WERI-Rb-1 (cell line): Measurements from ENCODE around the gene CACNB2.

Source experiments
- DNase-seq: peaks from one replicate; pipeline ENCODE4 v3.0.0-alpha.2; 2020
- H3K27ac ChIP-seq: fragments of 250-450 bp; sonication (Bioruptor Pico); 2 replicates; pipeline ENCODE4 v1.5.1; 2020; ENCODE audit warnings: mild to moderate bottlenecking, moderate library complexity
- H3K27me3 ChIP-seq: fragments of 250-450 bp; sonication (Bioruptor Pico); 2 replicates; pipeline ENCODE4 v1.5.1; 2021; ENCODE audit warnings: mild to moderate bottlenecking, low read depth, moderate library complexity; ENCODE audit not compliant: insufficient read depth, severe bottlenecking
- H3K36me3 ChIP-seq: fragments of 250-450 bp; sonication (Bioruptor Pico); 2 replicates; pipeline ENCODE4 v1.5.1; 2020; ENCODE audit warnings: mild to moderate bottlenecking, moderate library complexity
- H3K4me3 ChIP-seq: 2 replicates; pipeline ENCODE4 v1.5.1; 2011; ENCODE audit warnings: low read depth, mild to moderate bottlenecking, control low read depth, low read length
- H3K9me3 ChIP-seq: fragments of 250-450 bp; sonication (Bioruptor Pico); 2 replicates; pipeline ENCODE4 v1.5.1; 2021; ENCODE audit warnings: mild to moderate bottlenecking, moderate library complexity; ENCODE audit not compliant: severe bottlenecking
- CTCF ChIP-seq: IDR thresholded peaks from 2 replicates; pipeline ENCODE4 v1.5.1; 2011; ENCODE audit warnings: low read depth, mild to moderate bottlenecking, control low read depth, inconsistent platforms, low read length

Gene CACNB2

GRCh38 chr10:18313140-18313530 is 172.9 kb downstream of the CACNB2 start:
- H3K4me3 ChIP-seq, result no peak overlapping the region
- no peaks in the 10 kb centered on the region for H3K27me3 ChIP-seq
- no peak for DNase-seq
- no peaks in the 10 kb centered on the region for H3K36me3 ChIP-seq
- no peak overlapping the region for H3K27ac ChIP-seq
- no peaks in the 10 kb centered on the region for H3K9me3 ChIP-seq
- TF ChIP-seq CTCF, result no peak

- Histone ChIP-seq H3K27me3 (no peaks in the 10 kb centered on the region), H3K36me3 (no peaks in the 10 kb centered on the region), H3K9me3 (no peaks in the 10 kb centered on the region), H3K4me3 (no peak overlapping the region), H3K27ac (no peak overlapping the region)
- no peak for DNase-seq
- no peak for TF ChIP-seq CTCF
Observed at GRCh38 chr10:18313626-18314025, 173.4 kb downstream of the CACNB2 start.

- H3K27me3 ChIP-seq, result no peaks in the 10 kb centered on the region
- DNase-seq, result no peak
- no peak overlapping the region for H3K27ac ChIP-seq
- no peak overlapping the region for H3K4me3 ChIP-seq
- H3K9me3 ChIP-seq, result no peaks in the 10 kb centered on the region
- no peak for TF ChIP-seq CTCF
- H3K36me3 ChIP-seq, result no peaks in the 10 kb centered on the region
Observed at GRCh38 chr10:18319628-18320027, 179.4 kb downstream of the CACNB2 start.

- no peak overlapping the region for H3K27ac ChIP-seq
- no peak for TF ChIP-seq CTCF
- DNase-seq, result no peak
- H3K9me3 ChIP-seq, result no peaks in the 10 kb centered on the region
- H3K27me3 ChIP-seq, result no peaks in the 10 kb centered on the region
- no peak overlapping the region for H3K4me3 ChIP-seq
- no peaks in the 10 kb centered on the region for H3K36me3 ChIP-seq
Observed at GRCh38 chr10:18321371-18321770, 181.1 kb downstream of the CACNB2 start.

GRCh38 chr10:18323916-18324315 is 183.7 kb downstream of the CACNB2 start:
- Histone ChIP-seq H3K27ac (no peak overlapping the region), H3K9me3 (no peaks in the 10 kb centered on the region), H3K36me3 (no peaks in the 10 kb centered on the region), H3K4me3 (no peak overlapping the region), H3K27me3 (no peaks in the 10 kb centered on the region)
- DNase-seq, result no peak
- no peak for TF ChIP-seq CTCF

- no peak overlapping the region for H3K27ac ChIP-seq
- DNase-seq, result no peak
- no peaks in the 10 kb centered on the region for H3K9me3 ChIP-seq
- TF ChIP-seq CTCF, result no peak
- H3K36me3 ChIP-seq, result no peaks in the 10 kb centered on the region
- H3K27me3 ChIP-seq, result no peaks in the 10 kb centered on the region
- no peak overlapping the region for H3K4me3 ChIP-seq
Observed at GRCh38 chr10:18325410-18325809, 185.2 kb downstream of the CACNB2 start.
